OCI-LY7 (cell line): Measurements from ENCODE around the gene COL6A2. TPM values are rescaled to one million over a fixed set of nuclear protein-coding genes. Genes with fewer than 3 reads are reported as not detected.

Experiments
- BruUV-seq: library from RNA; stranded (reverse); fragments of 400-500 nt; replicated peaks from 2 replicates; lab custom pipeline; 2021; lab: Mats Ljungman, UMichigan
- CTCF ChIA-PET: fragments of 300-600 bp; sonication (Branson Sonifier 250); formaldehyde crosslinking; loops from one replicate; lab custom pipeline; 2022; ENCODE audit warnings: antibody characterized with exemption; ENCODE audit not compliant: unreplicated experiment; lab: Charles Lee
- POLR2A ChIA-PET: fragments of 300-600 bp; sonication (Branson Sonifier 250); formaldehyde crosslinking; loops from one replicate; lab custom pipeline; 2022; ENCODE audit warnings: antibody characterized with exemption; lab: Charles Lee
- DNase-seq: peaks from one replicate; pipeline ENCODE4 v3.0.0-alpha.2; 2015; ENCODE audit warnings: low spot score
- H2AFZ ChIP-seq: fragments of 200-600 bp; sonication (generic), shearing (Covaris generic); 2 replicates; pipeline ENCODE4 v1.6.1; 2014; ENCODE audit warnings: mild to moderate bottlenecking, antibody characterized with exemption, low read length, moderate library complexity
- H3K27ac ChIP-seq: fragments of 200-600 bp; sonication (generic); 2 replicates; pipeline ENCODE4 v1.5.1; 2014; ENCODE audit warnings: mixed run types, low read depth, mild to moderate bottlenecking, moderate library complexity, low read length, inconsistent platforms; ENCODE audit not compliant: poor library complexity, severe bottlenecking
- H3K36me3 ChIP-seq: fragments of 200-600 bp; sonication (generic); 2 replicates; pipeline ENCODE4 v1.6.1; 2014; ENCODE audit warnings: mild to moderate bottlenecking, antibody characterized with exemption, low read length, moderate library complexity, mixed read lengths; ENCODE audit not compliant: insufficient read depth
- H3K4me1 ChIP-seq: fragments of 200-600 bp; sonication (generic); 2 replicates; pipeline ENCODE4 v1.5.1; 2014; ENCODE audit warnings: mild to moderate bottlenecking, low read length; ENCODE audit not compliant: insufficient read depth, poor library complexity, severe bottlenecking
- H3K4me2 ChIP-seq: fragments of 200-600 bp; sonication (generic); 2 replicates; pipeline ENCODE4 v1.6.1; 2014; ENCODE audit warnings: mild to moderate bottlenecking, low read length
- H3K4me3 ChIP-seq: fragments of 200-600 bp; sonication (generic); 2 replicates; pipeline ENCODE4 v1.5.1; 2014; ENCODE audit warnings: mild to moderate bottlenecking, low read depth, low read length; ENCODE audit not compliant: poor library complexity, severe bottlenecking
- H3K79me2 ChIP-seq: fragments of 200-600 bp; sonication (generic); 2 replicates; pipeline ENCODE4 v1.6.1; 2016; ENCODE audit warnings: low read depth, mild to moderate bottlenecking, low read length, moderate library complexity, mixed read lengths; ENCODE audit not compliant: insufficient read depth
- H3K9me2 ChIP-seq: fragments of 200-600 bp; sonication (generic); 2 replicates; pipeline ENCODE4 v1.6.1; 2016; ENCODE audit warnings: mild to moderate bottlenecking, low read length, mixed read lengths; ENCODE audit not compliant: insufficient read depth
- H3K9me3 ChIP-seq: fragments of 200-600 bp; sonication (generic); 2 replicates; pipeline ENCODE4 v1.6.1; 2014; ENCODE audit warnings: mild to moderate bottlenecking, mixed run types, low read length, mixed read lengths
- H4K20me1 ChIP-seq: fragments of 200-600 bp; sonication (generic); 2 replicates; pipeline ENCODE4 v1.6.1; 2014; ENCODE audit warnings: mild to moderate bottlenecking, antibody characterized with exemption, low read length, moderate library complexity, mixed read lengths; ENCODE audit not compliant: insufficient read depth
- EZH2phosphoT487 ChIP-seq: fragments of 200-600 bp; sonication (generic); IDR thresholded peaks from 2 replicates; pipeline ENCODE4 v1.6.1; 2018; ENCODE audit warnings: low read depth, borderline replicate concordance, mild to moderate bottlenecking, mixed run types, antibody characterized with exemption, low read length, moderate library complexity, mixed read lengths
- intact Hi-C: fragments of 100-400 bp; cut with micrococcal nuclease; formaldehyde crosslinking; loops from one replicate; pipeline ENCODE4 v1.10.0; 2022; ENCODE audit not compliant: unreplicated experiment
- total RNA-seq, 2 experiments: library from RNA; depleted of rRNA in 1 of 2; stranded (reverse); fragments of >200 nt in 1 of 2; shearing (Covaris generic) in 1 of 2; gene quantifications; 2 replicates each; pipeline ENCODE4 v1.2.3, GENCODE V29; 2014 to 2022
- TF ChIP-seq, protein P1 (sequence below): fragments of 200-600 bp; sonication (generic); conservative IDR thresholded peaks from 2 replicates; pipeline ENCODE4 v1.5.1; 2014; ENCODE audit warnings: mild to moderate bottlenecking, antibody characterized with exemption, low read length, moderate library complexity, mixed read lengths

The COL6A2 gene
- total RNA-seq, 2 experiments from 2014 or later: not detected

DNA sequence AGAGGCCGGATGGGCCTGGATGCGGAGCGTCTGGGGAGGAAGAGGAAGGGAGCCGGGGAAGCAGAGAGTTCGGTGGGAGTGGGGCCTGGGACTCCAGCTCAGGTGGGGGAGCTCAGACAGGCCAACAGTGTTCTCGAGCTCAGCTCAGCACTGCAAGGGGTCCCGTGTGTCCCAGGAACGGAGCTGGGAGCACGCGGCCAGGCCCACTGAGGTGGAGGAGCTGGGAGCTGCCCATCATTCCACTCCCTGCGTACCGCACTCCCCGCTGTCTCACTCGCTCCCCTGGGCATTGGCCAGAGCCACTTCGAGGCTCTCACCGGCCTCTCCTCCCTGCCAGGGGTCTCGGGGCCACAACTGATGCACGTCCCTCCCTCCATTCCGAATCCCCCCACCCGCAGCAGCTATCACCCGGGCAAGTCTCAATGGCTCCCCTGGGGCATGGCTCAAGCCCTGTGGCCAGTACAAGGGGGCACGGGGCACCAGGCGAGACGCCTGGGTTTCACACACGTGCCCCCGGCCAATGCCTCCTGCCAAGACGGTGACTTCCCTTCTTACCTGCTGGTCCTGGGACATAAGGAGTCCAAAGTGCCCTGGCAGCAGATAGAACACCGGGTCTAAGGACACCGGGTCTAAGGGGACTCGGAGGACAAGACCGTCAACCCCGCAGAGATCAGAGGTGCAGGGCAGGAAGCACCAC lies 30.3 kb upstream of the COL6A2 start:
- no peaks in the 10 kb centered on the region for H4K20me1 ChIP-seq
- H2AFZ ChIP-seq: no peak overlapping the region
- H3K9me2 ChIP-seq: no peaks in the 10 kb centered on the region
- no TSS peak for BruUV-seq
- intact Hi-C loops: no loop called here
- no peaks in the 10 kb centered on the region for H3K36me3 ChIP-seq
- no peaks in the 10 kb centered on the region for H3K4me1 ChIP-seq
- H3K4me3 ChIP-seq: no peak overlapping the region
- no peak for DNase-seq
- CTCF ChIA-PET: no interaction called here
- H3K9me3 ChIP-seq: peaks cover 6% of the 10 kb centered on the region; the same call in 1 of the 2 replicates
- no peak overlapping the region for H3K27ac ChIP-seq
- TF ChIP-seq, protein P1, sequence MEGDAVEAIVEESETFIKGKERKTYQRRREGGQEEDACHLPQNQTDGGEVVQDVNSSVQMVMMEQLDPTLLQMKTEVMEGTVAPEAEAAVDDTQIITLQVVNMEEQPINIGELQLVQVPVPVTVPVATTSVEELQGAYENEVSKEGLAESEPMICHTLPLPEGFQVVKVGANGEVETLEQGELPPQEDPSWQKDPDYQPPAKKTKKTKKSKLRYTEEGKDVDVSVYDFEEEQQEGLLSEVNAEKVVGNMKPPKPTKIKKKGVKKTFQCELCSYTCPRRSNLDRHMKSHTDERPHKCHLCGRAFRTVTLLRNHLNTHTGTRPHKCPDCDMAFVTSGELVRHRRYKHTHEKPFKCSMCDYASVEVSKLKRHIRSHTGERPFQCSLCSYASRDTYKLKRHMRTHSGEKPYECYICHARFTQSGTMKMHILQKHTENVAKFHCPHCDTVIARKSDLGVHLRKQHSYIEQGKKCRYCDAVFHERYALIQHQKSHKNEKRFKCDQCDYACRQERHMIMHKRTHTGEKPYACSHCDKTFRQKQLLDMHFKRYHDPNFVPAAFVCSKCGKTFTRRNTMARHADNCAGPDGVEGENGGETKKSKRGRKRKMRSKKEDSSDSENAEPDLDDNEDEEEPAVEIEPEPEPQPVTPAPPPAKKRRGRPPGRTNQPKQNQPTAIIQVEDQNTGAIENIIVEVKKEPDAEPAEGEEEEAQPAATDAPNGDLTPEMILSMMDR: no peak
- no peak for TF ChIP-seq EZH2phosphoT487
- no peak overlapping the region for H3K4me2 ChIP-seq
- POLR2A ChIA-PET: no interaction called here
- no peaks in the 10 kb centered on the region for H3K79me2 ChIP-seq

DNA sequence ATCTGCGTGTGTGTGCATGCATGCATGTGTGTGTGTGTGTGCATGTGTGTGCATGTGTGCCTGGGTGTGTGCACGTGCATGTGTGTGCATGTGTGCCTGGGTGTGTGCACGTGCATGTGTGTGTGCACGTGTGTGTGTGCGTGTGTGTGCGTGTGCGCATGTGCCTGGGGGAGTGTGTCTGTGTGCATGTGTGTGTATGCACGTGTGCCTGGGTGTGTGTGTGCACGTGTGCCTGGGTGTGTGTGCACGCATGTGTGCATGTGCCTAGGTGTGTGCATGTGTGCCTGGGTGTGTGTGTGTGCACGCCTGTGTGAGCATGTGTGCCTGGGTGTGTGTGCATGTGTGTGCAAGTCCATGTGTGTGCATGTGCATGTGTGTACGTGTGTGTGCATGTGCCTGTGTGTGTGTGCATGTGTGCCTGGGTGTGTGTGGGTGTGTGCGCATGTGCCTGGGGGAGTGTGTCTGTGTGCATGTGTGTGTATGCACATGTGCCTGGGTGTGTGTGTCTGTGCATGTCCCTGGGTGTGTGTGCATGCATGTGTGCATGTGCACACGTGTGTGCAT lies 29.3 kb upstream of the COL6A2 start:
- Histone ChIP-seq H2AFZ (no peak overlapping the region), H3K27ac (no peak overlapping the region), H3K4me1 (no peaks in the 10 kb centered on the region), H3K4me2 (no peak overlapping the region), H3K36me3 (no peaks in the 10 kb centered on the region), H3K4me3 (no peak overlapping the region), H3K9me2 (no peaks in the 10 kb centered on the region), H3K79me2 (no peaks in the 10 kb centered on the region), H3K9me3 (no peaks in the 10 kb centered on the region), H4K20me1 (no peaks in the 10 kb centered on the region)
- intact Hi-C loops: no loop called here
- no TSS peak for BruUV-seq
- CTCF ChIA-PET: no interaction called here
- TF ChIP-seq, protein P1: no peak
- TF ChIP-seq EZH2phosphoT487: no peak
- POLR2A ChIA-PET: no interaction called here
- DNase-seq: no peak

DNA sequence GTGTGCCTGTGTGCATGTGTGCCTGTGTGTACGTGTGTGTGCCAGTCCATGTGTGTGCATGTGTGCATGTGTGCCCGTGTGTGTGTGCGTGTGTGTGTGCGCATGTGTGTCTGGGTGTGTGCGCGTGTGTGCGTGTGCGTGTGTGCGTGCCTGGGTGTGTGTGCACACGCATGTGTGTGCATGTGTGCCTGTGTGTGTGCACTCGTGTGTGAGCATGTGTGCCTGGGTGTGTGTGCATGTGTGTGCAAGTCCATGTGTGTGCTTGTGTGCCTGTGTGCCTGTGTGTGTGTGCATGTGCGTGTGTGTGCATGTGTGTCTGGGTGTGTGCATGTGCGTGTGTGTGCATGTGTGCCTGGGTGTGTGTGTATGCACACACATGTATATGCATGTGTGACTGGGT lies 28.7 kb upstream of the COL6A2 start:
- Histone ChIP-seq H3K27ac (no peak overlapping the region), H3K9me2 (no peaks in the 10 kb centered on the region), H3K36me3 (no peaks in the 10 kb centered on the region), H3K79me2 (no peaks in the 10 kb centered on the region), H4K20me1 (no peaks in the 10 kb centered on the region), H3K4me1 (no peaks in the 10 kb centered on the region), H2AFZ (no peak overlapping the region), H3K9me3 (no peaks in the 10 kb centered on the region), H3K4me2 (no peak overlapping the region), H3K4me3 (no peak overlapping the region)
- CTCF ChIA-PET: no interaction called here
- intact Hi-C loops: no loop called here
- DNase-seq: no peak
- no peak for TF ChIP-seq EZH2phosphoT487
- TF ChIP-seq, protein P1: no peak
- BruUV-seq: no TSS peak
- POLR2A ChIA-PET: no interaction called here
